ENCODE data around the gene SEC11A.

Gene SEC11A

DNA sequence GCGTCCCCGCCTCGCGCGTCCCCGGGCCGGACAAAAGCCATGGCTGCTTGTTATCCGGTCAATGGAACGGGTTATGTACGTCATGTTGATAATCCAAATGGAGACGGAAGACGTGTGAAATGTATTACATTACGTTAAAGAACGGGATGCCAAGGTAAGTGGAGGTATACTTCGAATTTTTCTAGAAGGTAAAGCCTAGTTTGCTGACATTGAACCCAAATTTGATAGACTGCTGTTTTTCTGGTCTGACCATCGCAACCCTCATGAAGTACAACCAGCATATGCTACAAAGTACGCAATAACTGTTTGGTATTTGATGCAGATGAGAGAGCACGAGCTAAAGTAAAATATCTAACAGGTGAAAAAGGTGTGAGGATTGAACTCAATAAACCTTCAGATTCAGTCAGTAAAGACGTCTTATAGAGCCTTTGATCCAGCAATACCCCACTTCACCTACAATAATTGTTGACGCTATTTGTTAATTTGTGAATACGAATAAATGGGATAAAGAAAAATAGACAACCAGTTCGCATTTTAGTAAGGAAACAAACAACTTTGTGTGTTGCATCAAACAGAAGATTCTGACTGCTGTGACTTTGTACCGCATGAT lies 81.6 kb downstream of the SEC11A start:
- DNase-seq = no peak

DNA sequence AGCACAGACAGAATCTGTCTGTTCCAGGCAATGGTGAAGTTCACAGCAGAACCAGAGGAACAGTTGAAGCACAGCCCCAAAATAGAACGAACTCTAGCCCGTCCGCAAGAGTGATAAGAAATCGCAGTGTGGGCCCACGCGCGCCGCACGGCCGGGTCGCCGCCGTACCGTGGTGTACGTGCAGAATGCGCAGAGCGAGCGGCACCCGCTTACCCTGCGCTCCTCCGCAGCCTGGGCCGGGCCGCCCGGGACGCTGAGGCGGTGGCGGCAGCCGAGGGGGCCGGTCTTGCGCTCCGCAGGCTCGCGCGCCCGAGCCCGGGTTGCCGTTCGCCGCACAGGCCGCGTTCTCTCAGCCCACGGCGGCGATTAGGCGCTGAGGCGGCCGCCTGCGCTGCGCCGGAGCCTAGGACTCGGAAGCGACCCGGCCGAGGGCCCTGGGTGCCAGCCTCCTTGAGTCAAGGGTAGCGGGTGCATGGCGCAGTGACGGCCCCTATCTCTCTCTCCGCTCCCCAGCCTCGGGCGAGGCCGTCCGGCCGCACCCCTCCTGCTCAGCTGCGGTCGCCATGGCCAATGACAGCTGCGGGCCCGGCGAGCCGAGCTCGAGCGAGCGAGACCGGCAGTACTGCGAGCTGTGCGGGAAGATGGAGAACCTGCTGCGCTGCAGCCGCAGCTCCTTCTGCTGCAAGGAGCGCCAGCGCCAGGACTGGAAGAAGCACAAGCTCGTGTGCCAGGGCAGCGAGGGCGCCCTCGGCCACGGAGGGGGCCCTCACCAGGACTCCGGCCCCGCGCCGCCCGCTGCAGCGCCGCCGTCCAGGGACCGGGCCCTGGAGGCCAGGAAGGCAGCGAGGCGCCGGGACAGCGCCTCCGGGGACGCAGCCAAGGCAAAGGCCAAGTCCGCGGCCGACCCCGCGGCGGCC lies 82.4 kb downstream of the SEC11A start:
- DNase-seq = peak; percentile 77

DNA sequence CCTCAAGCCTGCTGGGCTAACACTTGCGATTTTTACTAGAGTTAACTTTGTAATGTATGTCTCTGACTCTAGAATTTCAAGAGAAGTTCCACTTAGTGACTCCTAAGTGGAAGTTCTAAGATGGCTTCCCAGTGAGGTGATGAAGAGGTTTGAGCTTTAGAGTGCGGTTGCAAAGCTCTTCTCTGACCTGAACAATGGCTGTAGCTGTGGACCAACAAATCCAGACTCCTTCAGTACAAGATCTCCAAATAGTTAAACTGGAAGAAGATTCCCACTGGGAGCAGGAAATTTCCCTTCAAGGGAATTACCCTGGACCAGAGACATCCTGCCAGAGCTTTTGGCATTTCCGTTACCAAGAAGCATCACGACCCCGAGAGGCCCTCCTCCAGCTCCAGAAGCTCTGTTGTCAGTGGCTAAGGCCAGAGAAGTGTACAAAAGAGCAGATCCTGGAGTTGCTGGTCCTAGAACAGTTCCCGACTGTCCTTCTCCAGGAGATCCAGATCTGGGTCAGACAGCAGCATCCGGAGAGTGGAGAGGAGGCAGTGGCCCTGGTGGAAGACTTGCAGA lies 84.2 kb downstream of the SEC11A start:
- peak; percentile 11 for DNase-seq

DNA sequence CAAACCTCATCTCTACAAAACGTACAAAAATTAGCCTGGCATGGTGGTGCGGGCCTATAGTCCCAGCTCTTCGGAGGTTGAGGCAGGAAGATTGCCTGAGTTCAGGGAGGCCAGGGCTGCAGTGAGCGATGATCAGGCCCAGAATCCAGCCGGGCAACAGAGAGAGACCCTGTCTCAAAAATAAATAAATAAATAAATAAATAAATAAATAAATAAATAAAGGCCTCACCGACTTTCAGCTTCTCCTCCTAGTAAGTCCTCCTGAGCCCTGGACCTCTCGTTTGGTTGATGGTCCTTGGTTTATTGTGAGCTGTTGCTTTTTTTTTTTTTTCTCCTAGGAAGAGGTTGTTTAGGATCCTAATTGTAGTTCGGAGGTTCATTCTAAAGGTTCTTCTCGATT lies 86.9 kb downstream of the SEC11A start:
- DNase-seq = no peak

DNA sequence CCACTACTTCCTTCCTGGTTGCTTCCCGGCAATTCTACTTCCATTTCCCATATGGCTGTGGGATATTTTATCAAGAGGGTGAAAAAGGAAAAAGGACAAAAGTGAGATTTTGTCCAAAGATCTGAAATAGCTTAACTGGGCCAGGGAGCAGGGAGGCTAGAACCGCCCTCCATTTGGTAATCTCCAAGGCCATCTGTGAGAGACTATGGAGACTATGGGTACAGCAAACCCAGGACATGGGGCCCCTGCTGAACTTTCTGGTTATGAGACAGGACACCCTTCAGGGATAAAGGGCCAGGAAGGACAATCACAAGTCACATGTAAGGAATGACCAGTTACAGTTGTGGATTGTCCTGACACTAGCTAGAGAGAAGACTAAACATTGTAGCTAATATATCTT lies 90.8 kb downstream of the SEC11A start:
- no peak for DNase-seq

DNA sequence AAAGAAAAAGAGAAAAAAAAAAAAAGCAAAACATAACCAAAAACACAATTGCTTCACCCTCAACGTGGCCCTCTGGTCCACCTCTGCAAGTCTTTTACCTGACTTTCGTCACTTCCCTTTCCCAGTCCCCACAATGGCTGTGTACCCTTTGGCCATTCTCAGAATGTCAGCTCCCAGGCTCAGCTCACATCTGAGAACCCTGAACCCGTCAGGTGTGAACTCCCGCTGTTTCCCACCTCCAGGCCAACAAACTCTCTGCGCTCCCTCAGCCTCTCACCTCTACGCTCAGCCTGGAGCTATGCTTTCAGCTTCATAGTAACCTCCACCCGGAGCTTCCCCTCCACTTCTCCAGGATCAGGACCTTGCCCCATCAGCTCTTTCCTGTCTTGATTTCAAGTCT lies 91.6 kb downstream of the SEC11A start:
- no peak for DNase-seq

DNA sequence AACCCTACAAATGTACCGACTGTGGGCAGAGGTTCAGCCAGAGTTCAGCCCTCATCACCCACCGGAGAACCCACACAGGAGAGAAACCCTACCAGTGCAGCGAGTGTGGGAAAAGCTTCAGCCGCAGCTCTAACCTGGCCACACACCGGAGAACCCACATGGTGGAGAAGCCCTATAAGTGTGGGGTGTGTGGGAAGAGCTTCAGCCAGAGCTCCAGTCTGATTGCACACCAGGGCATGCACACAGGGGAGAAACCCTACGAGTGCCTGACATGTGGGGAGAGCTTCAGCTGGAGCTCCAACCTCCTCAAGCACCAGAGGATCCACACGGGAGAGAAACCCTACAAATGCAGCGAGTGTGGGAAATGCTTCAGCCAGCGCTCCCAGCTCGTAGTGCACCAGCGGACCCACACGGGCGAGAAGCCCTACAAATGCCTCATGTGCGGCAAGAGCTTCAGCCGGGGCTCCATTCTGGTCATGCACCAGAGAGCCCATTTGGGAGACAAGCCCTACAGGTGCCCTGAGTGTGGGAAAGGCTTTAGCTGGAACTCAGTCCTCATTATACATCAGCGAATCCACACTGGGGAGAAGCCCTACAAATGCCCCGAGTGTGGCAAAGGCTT lies 94.5 kb downstream of the SEC11A start:
- DNase-seq = no peak

DNA sequence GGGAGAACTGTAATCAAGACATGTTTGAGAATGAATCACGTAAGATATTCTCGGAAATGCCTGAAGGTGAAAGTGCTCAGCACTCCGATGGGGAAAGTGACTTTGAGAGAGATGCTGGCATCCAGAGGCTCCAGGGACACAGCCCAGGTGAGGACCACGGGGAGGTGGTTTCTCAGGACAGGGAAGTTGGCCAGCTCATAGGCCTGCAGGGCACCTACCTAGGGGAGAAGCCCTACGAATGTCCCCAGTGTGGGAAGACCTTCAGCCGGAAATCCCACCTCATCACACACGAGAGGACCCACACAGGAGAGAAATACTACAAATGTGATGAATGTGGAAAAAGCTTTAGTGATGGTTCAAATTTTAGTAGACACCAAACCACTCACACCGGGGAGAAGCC lies 95.3 kb downstream of the SEC11A start:
- DNase-seq = no peak
